CD4-positive, alpha-beta T cell treated with Interleukin-10 for 1 hour (primary cell): ENCODE results near the gene TBATA.

Experiments
- DNase-seq: peaks from one replicate; pipeline ENCODE4 v3.0.0-alpha.2; 2020

The TBATA gene

DNA sequence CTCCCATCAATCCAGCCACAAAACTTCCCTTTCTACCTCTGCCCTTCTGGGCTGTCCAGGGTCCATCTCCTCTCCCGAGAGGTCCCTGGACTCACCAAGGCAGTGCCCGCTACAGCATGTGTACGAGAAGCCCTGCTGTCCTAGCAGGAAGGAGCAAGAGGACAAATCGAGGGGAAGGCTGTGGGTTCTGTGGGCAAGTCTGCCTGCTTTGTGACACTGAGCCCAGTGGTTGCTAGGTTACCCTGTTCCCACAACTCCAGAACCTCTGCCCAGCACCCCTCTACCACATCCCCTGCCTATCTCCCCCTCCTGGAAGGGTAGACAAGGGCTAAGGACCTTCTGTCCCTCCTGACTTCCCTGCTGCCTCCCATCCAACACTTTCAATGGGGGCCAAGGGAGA is at the start of gene TBATA:
Gene TBATA, minus strand, starts transcription at position 188 of the 400 bp plus-strand sequence. CDS start 1,998 bp downstream, outside the sequence.
- peak; percentile 8 for DNase-seq

- DNase-seq, result no peak
Measured at GRCh38 chr10:70834441-70835151, 49.4 kb upstream of the TBATA start.

DNA sequence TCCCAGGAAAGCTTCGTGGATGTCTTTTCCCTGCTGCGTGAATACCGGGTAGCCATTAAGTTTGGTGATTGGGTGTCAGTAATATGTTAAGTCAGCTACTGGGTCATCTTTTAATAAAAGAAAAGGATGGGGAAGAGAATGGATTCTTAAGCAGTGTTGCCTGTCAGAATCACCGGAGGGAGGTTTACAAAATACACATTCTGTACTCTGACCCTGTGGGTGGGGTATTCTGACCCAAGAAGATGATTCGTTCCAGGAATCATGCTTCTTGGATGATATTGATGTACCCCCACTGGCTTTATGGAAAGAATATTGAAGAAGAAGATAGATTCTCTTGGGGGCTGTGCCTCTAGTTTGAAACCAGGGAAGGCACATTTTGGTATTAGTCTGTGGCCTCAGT is 48.8 kb upstream of the TBATA start:
- no peak for DNase-seq

DNA sequence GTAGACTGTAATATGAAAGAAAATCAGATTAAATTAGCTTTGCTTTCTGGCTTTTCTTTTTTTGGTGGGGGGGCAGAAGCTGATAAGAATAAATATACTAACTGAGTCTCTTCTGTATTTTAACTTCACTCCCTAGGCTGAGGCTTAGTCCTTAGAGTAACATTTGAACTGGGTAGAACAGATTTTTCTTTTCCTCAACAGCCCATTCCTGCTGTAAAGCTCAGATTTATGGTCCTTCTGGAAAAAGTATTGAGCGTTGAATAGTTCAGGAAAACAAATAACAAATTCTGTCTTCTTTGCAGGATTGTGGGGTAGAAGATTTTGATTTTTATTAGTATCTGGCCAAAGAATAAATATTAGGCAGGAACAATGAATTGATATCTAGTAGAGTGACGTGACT is 48.4 kb upstream of the TBATA start:
- DNase-seq, result no peak

- no peak for DNase-seq
Measured at GRCh38 chr10:70832852-70833528, 47.8 kb upstream of the TBATA start.

GRCh38 chr10:70832221-70832620 is 47.0 kb upstream of the TBATA start:
- no peak for DNase-seq

DNA sequence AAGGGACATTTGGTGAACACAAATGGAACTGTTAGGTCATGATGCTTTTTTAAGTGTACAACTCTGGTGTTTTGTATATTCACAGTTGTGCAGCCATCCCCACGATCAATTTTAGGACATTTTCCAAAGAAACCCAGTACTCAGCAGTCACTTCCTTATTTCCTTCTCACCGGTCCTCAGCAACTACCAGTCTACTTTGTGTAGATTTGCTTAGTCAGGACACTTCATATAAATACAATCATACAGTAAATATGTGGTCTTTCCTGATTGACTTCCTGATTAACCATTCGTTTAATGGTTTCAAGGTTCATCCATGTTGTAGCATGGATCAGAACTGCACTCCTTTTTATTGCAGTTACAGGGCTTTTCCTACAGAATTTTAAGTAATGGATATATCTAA is 45.0 kb upstream of the TBATA start:
- no peak for DNase-seq

DNA sequence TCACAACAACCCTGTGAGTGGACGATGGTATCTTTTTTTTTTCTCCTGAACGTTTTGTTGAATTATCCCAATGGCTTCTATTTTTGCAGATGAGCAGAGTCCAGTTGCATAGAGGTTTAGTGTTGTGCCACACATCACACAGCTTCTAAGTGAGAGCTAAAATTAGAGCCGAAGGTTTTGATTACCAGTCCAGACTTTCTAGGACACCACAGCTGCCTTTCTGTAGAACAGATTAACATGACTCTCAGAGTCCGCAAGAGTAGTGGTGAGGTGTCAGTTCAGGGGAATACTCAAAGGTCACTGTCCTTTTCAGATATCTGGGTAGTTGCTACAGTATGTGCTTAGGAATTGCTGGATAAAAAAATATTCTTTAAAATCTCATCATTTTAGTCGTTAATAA is 44.4 kb upstream of the TBATA start:
- no peak for DNase-seq

GRCh38 chr10:70828923-70829322 is 43.7 kb upstream of the TBATA start:
- DNase-seq, result no peak

DNA sequence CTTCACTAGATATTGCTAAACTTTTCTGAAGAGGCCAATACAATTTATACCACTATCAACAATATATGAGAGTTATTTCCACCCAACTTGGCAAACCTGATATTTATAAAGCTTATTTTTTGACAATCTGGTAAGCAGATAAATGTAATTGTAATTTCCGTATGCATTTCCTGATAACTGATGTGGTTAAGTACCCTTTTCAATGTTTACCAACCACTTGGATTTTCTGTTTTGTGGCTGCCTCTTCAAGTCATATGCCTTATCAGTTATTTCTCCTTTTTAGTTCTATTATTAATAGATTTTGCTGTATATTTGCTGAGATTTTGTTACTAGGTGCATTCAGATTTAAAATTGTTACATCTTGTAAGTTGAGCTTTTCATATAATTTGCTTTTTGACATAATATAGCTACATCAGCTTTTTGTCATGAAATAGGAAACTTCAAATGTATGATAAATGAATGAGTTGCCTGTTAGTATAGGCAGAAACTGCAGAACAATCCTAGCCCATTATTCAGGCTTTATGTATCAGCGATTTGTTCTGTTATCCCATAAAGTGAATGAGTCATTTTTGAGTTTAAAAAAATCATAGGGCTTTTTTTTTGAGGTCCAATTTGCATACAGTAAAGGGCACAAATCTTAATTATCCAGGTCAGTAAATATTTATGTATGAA is 42.0 kb upstream of the TBATA start:
- DNase-seq, result no peak

- no peak for DNase-seq
Measured at GRCh38 chr10:70822076-70822820, 37.1 kb upstream of the TBATA start.

DNA sequence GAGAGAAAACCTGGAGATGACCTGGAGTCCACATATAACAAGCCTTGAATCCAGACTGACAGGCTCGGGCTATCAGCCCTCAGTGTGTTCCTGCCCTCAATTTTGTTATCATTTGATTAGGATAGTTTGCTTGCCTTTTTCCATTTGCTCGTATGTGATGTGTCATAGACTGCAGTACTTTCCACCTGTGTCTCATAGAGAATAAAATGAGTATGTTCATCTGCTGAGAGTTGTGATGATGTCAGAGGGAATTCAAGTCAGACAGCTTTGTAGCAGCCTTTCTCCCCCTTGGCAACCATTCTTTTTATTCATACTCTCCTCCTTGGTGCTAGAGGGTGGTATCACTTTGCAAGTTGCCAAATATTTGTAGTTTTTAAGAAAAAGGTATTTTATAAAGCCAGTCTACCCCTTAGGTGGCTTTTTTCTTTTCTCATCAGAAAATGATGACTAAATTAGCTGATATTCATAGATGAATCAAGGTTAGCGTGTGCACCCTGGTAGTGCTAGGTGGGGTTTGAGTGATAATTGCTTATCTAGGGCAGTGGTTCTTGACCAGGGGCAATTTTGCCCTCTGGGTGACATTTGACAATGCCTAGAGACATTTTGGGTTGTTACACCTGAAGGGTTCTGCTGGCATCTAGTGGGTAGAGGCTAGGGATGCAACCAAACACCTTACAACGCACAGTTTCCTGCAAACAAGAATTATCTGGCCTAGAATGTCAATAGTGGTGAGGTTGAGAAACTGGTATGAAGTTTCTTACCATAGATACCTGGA is 36.0 kb upstream of the TBATA start:
- DNase-seq, result no peak

GRCh38 chr10:70816220-70816894 is 31.2 kb upstream of the TBATA start:
- peak; percentile 38 for DNase-seq

DNA sequence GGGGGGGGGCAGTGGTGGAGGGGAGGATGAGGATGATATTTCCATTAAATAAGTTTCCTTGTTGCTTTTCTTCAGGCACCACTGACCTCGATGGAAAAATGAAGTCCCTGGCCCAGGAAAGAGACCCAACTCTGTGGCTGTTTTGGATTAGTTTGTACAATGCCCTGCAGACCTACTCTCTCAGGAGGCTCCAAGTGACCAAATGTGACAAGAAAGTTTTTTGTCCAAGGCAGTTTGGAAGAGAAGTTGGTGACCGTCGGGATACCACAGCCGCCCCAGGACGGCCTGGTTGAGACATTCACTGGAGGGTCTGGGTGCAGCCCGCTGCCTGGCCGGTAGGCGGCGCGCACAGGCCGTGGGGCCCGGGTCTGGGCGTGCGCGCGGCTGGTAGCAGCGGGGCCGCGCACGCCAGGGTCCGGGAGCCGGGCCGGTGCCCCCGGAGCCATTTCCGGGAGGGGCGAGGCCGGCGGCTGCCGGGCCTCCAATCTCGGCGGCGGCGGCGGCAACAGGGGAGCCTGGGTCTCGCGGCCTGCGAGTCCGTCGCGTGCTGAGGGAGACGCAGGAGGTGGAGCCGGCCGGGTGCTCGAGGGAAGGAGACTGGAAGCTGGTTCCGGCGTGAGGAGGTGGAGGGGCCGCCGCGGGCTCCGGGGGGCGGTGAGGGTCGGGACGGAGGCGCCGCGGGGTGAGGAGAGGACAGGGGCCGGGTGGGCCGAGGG is 30.5 kb upstream of the TBATA start, which contains the start of gene SGPL1:
Gene SGPL1, plus strand, starts transcription at position 445 of the 716 bp plus-strand sequence. CDS start 906 bp downstream, outside the sequence.
- DNase-seq, result peak; percentile 86

GRCh38 chr10:70814126-70814525 is 28.9 kb upstream of the TBATA start:
- no peak for DNase-seq

GRCh38 chr10:70812814-70813213 is 27.6 kb upstream of the TBATA start:
- no peak for DNase-seq

GRCh38 chr10:70811881-70812280 is 26.7 kb upstream of the TBATA start:
- DNase-seq, result no peak

DNA sequence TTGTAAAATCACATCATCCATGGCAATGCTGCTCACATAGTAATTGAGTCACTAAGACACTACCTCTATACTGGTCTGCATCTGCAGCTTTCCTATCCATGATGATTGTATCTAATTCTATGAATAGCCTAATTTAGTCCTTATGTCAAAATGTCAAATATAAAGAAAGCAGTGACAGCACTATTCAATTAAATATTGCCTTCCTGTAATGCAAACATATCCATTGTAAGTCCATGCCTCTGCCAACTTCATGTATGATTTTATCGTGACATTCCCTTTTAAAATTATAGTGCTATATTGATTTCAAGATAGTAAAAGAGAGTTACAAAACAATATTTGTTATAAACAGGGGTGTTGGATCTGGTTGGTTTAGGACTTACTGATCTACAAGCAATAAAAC is 25.8 kb upstream of the TBATA start:
- no peak for DNase-seq

GRCh38 chr10:70809726-70810125 is 24.5 kb upstream of the TBATA start:
- no peak for DNase-seq

DNA sequence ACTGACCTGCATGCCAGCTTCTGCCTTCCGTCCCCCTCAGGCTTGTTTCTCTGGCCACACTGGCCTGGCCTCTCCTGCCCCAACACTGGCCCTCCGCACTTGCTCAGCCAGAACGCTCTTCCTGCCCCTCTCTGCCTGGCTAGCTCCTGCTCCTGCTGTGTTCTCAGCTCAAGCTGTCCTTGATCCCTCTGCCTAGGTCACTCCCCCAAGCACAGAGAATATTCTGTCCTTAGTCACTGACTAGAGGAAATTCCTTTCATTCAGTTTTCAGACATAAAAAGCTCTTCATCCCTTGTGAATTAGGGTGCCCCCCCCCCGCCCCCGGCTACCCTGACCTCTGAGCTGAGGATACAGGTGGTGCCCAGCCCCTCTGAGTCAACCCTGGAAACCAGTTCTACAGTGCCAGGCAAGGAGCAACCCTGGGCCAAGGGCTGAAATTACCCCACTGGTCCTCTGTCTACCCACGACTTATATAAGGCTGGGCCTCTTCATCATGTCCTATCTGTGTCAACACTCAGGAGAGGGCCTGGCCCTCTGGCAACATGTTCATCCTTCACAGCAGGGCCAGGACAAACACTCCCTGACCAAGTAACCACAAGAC is 23.9 kb upstream of the TBATA start:
- DNase-seq, result no peak

DNA sequence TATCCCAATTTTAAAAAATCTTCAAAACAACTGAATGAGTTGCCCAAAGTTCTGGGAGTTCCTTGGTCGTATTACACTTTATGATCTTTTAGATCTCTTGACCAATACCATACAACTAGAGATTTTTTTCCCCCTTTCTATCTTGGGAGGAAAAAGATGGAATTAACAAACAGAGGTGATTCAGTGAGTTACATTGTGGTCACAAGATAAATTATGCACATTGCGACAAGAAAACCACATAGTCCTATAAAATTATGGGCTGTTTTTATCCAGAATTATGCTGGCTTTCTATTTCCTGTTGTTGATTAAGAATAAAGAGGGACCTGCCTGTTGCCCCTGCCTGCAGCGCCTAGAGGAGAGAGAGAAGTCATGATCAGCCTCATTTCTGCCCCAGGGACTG is 22.4 kb upstream of the TBATA start:
- DNase-seq, result no peak
